OCI-LY1 (cell line): ENCODE data around the gene TOR4A.

ENCODE experiments used
- CTCF ChIP-seq: fragments of 200-600 bp; sonication (generic), shearing (Covaris generic); IDR thresholded peaks from 2 replicates; pipeline ENCODE4 v1.5.1; 2017; ENCODE audit warnings: mild to moderate bottlenecking, antibody characterized with exemption, low read length, moderate library complexity, mixed read lengths
- EZH2 ChIP-seq: fragments of 200-600 bp; sonication (generic), shearing (Covaris generic); IDR thresholded peaks from 2 replicates; pipeline ENCODE4 v1.8.0; 2017; ENCODE audit warnings: borderline replicate concordance, mixed run types, mild to moderate bottlenecking, antibody characterized with exemption, low read length, moderate library complexity, mixed read lengths

- TF ChIP-seq EZH2 (no peak), CTCF (no peak)
These were observed 2.4 kb downstream of the TOR4A start for GRCh38 chr9:137279741-137280473.
